PFSK-1 (cell line): Measurements from ENCODE around the gene ERCC5.

Experiments
- FOXP2 ChIP-seq: optimal IDR thresholded peaks from 2 replicates; pipeline ENCODE3; 2011; ENCODE audit warnings: borderline replicate concordance, control low read depth, inconsistent platforms; ENCODE audit not compliant: insufficient read depth; ENCODE audit errors: extremely low read length, extremely low read depth
- POLR2AphosphoS5 ChIP-seq: IDR thresholded peaks from 2 replicates; pipeline ENCODE4 v1.6.1; 2012; ENCODE audit warnings: low read depth, mild to moderate bottlenecking, control low read depth, low read length, moderate library complexity
- SIN3A ChIP-seq: IDR thresholded peaks from 2 replicates; pipeline ENCODE4 v1.6.1; 2012; ENCODE audit warnings: mild to moderate bottlenecking, low read length, moderate library complexity, borderline replicate concordance; ENCODE audit not compliant: insufficient read depth
- TAF1 ChIP-seq: IDR thresholded peaks from 2 replicates; pipeline ENCODE4 v1.6.1; 2012; ENCODE audit warnings: low read length, control low read depth, borderline replicate concordance; ENCODE audit not compliant: insufficient read depth
- TF ChIP-seq, protein P1 (sequence below), 2 experiments: IDR thresholded peaks; 2 replicates each; pipeline versions ENCODE4 v1.6.1 to v1.8.0; 2011 to 2012; ENCODE audit warnings: low read depth in 2 of 2, low read length in 2 of 2, control low read depth in 1 of 2, inconsistent platforms in 1 of 2, mild to moderate bottlenecking in 1 of 2, moderate library complexity in 1 of 2; ENCODE audit not compliant: insufficient read depth in 1 of 2

Gene ERCC5

DNA sequence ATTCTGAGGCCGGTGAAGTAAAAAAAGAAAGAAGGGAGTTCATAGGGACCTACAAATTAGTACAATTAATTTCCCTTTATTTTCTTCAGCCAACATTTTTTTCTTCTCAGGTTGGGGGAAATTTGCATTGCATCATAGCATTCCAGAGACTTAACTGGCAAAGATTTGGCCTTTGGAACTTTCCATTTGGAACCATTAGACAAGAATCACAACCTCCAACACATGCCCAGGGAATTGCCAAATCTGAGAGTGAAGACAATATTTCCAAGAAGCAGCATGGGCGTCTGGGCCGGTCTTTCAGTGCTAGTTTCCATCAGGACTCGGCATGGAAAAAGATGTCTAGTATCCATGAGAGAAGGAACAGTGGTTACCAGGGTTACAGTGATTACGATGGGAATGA, 6.4 kb upstream of the ERCC5 start:
- no peak for TF ChIP-seq FOXP2
- no peak for TF ChIP-seq SIN3A
- no peak for TF ChIP-seq TAF1
- TF ChIP-seq, protein P1, sequence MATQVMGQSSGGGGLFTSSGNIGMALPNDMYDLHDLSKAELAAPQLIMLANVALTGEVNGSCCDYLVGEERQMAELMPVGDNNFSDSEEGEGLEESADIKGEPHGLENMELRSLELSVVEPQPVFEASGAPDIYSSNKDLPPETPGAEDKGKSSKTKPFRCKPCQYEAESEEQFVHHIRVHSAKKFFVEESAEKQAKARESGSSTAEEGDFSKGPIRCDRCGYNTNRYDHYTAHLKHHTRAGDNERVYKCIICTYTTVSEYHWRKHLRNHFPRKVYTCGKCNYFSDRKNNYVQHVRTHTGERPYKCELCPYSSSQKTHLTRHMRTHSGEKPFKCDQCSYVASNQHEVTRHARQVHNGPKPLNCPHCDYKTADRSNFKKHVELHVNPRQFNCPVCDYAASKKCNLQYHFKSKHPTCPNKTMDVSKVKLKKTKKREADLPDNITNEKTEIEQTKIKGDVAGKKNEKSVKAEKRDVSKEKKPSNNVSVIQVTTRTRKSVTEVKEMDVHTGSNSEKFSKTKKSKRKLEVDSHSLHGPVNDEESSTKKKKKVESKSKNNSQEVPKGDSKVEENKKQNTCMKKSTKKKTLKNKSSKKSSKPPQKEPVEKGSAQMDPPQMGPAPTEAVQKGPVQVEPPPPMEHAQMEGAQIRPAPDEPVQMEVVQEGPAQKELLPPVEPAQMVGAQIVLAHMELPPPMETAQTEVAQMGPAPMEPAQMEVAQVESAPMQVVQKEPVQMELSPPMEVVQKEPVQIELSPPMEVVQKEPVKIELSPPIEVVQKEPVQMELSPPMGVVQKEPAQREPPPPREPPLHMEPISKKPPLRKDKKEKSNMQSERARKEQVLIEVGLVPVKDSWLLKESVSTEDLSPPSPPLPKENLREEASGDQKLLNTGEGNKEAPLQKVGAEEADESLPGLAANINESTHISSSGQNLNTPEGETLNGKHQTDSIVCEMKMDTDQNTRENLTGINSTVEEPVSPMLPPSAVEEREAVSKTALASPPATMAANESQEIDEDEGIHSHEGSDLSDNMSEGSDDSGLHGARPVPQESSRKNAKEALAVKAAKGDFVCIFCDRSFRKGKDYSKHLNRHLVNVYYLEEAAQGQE (IDR thresholded peaks at IDR 0.05; ENCODE audit: insufficient read depth in 1 of 2, low read depth in 2 of 2, low read length in 2 of 2), result no peak
- TF ChIP-seq POLR2AphosphoS5, result no peak

DNA sequence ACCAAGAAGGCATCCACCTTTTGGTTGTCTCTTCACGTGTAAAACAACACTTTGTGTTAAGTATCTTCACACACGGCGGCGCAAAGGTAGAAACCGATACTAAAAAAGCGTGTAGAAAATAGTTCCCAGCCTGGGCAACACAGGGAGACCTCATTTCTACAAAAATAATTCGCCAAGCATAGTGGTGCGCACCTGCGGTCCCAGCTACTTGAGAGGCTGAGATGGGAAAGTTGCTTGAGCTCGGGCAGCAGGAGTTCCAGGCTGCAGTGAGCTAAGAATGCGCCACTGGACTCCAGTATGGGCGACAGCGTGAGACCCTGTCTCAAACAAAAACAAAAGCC, 573 bp upstream of the ERCC5 start:
- TF ChIP-seq POLR2AphosphoS5, result no peak
- TF ChIP-seq FOXP2, result no peak
- TF ChIP-seq TAF1, result no peak
- no peak for TF ChIP-seq SIN3A
- TF ChIP-seq, protein P1 (IDR thresholded peaks at IDR 0.05; ENCODE audit: insufficient read depth in 1 of 2, low read depth in 2 of 2, low read length in 2 of 2), result no peak

DNA sequence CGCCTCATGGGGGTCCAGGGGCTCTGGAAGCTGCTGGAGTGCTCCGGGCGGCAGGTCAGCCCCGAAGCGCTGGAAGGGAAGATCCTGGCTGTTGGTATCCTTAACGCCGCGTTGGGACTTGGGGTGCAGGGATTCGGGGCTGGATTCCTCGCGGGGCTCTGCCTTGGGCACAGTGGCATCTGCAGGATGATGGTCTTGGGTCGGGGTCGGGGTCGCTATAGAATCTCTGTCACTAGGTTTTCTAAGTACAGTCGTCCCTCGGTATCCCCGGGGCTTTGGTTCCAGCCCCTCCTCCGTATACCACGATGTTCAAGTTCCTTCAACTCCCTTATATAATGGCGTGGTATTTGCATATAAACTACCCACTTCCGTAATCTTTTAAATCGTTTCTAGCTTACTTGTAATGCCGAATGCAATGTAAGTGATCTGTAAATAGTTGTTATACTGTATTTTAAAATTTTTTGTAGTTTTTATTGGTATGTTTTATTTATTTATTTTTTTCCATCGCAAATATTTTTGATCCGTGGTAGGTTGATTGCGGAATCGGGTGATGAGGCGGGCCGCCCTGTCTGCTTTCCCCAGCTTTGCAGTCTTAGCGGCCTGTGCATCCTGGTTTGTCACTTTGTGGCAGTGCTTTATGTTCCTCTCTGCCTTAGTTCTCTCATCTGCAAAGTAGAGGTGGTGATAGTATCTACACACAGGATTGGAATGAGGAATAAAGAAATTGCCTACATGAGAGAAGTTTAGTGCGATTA, 606 bp downstream of the ERCC5 start:
- TF ChIP-seq, protein P1 (IDR thresholded peaks at IDR 0.05; ENCODE audit: insufficient read depth in 1 of 2, low read depth in 2 of 2, low read length in 2 of 2), result no peak
- no peak for TF ChIP-seq POLR2AphosphoS5
- TF ChIP-seq FOXP2, result no peak
- TF ChIP-seq SIN3A, result no peak
- no peak for TF ChIP-seq TAF1

DNA sequence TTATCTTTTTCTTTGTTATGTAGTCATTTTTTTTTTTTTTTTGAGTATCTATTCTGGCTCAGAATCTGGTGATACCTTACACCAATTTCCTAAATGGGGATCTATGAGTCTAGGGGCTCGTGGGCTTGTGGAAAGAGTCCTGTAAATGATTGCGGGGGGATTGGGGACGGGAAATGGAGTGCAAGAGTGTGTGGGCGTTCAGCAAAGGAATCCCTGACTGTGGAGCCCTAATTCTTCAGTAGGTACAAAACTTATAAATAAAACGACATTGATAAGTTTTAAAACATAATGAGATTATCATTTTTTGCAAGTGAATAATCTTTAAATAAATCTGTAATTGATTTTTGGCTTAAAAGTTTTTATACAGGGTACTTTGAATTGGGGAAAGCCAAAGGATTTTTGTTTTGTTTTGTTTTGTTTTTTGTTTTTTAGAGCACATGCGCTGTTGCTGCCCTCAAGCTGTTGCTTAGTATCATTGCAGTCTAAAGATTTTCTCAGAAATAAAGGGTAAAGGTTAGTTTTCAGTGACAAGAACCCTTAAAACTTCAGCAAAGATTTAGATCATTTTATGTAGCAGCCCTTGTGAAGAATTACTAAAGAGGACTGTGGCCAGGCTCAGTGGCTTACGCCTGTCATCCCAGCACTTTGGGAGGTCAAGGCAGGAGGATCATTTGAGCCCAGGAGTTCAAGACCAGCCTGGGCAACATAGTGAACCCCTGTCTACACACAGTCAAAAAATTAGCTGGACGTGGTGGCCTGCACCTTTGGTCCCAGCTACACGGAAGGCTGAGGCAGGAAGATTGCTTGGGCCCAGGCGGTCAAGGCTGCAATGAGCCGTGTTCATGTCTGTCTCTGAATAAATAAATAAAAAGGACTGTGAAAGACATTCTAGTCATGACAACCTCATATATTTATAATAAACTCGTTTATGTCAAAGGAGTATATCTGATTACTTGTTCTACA, 1.7 kb downstream of the ERCC5 start:
- TF ChIP-seq, protein P1 (IDR thresholded peaks at IDR 0.05; ENCODE audit: insufficient read depth in 1 of 2, low read depth in 2 of 2, low read length in 2 of 2), result no peak
- TF ChIP-seq FOXP2 (no peak), TAF1 (no peak), SIN3A (no peak), POLR2AphosphoS5 (no peak)
